Measurements from ENCODE around the gene MYLK2.

MYLK2 gene

DNA sequence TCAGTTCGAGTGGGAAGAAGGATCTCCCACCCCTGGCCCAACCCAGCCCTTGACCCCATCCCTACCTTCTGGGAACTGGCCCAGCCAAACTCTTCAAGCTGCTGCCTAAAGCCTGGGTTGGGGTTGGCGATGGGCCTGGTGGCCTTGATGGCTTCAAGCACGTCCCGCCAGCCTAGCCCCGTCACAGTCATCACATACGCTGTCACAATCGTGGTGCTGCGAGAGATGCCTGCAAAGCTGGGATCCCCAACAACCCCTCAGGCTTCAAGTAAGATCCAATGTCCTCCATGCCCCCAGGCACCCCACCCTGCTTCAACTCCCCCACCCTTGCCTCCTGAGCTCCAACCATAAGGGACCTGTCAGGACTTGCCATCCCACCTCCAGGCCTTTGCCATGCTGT, 43.4 kb downstream of the MYLK2 start:
- Histone ChIP-seq H3K27ac (ENCODE audit: low read length) (no peak overlapping the region), H3K4me1 (ENCODE audit: control insufficient read depth, insufficient read depth, low read length) (no peaks in the 10 kb centered on the region), H3K36me3 (ENCODE audit: control insufficient read depth, insufficient read depth, low read length) (no peaks in the 10 kb centered on the region), H3K27me3 (ENCODE audit: control insufficient read depth, insufficient read depth, low read length) (0 out of 2 replicates have a peak, but pooled peaks cover 2% of the 10 kb centered on the region), H3K4me3 (ENCODE audit: low read length) (no peak overlapping the region), H3K9me3 (ENCODE audit: control insufficient read depth, insufficient read depth, low read length) (no peaks in the 10 kb centered on the region)
- no CpG with 5 or more reads among the region's 8 CpGs for WGBS (ENCODE audit: insufficient coverage, insufficient read length)
- DNase-seq (ENCODE audit: low read depth, low spot score), result no peak

- Histone ChIP-seq H3K4me1 (ENCODE audit: control insufficient read depth, insufficient read depth, low read length) (no peaks in the 10 kb centered on the region), H3K9me3 (ENCODE audit: control insufficient read depth, insufficient read depth, low read length) (no peaks in the 10 kb centered on the region), H3K36me3 (ENCODE audit: control insufficient read depth, insufficient read depth, low read length) (no peaks in the 10 kb centered on the region), H3K27ac (ENCODE audit: low read length) (no peak overlapping the region), H3K4me3 (ENCODE audit: low read length) (no peak overlapping the region), H3K27me3 (ENCODE audit: control insufficient read depth, insufficient read depth, low read length) (peaks cover 2% of the 10 kb centered on the region; the same call in 1 of the 2 replicates)
- WGBS (ENCODE audit: insufficient coverage, insufficient read length), result no CpG with 5 or more reads among the region's 9 CpGs
- DNase-seq (ENCODE audit: low read depth, low spot score), result no peak
Measured at GRCh38 chr20:31863296-31864085, 44.3 kb downstream of the MYLK2 start.

DNA sequence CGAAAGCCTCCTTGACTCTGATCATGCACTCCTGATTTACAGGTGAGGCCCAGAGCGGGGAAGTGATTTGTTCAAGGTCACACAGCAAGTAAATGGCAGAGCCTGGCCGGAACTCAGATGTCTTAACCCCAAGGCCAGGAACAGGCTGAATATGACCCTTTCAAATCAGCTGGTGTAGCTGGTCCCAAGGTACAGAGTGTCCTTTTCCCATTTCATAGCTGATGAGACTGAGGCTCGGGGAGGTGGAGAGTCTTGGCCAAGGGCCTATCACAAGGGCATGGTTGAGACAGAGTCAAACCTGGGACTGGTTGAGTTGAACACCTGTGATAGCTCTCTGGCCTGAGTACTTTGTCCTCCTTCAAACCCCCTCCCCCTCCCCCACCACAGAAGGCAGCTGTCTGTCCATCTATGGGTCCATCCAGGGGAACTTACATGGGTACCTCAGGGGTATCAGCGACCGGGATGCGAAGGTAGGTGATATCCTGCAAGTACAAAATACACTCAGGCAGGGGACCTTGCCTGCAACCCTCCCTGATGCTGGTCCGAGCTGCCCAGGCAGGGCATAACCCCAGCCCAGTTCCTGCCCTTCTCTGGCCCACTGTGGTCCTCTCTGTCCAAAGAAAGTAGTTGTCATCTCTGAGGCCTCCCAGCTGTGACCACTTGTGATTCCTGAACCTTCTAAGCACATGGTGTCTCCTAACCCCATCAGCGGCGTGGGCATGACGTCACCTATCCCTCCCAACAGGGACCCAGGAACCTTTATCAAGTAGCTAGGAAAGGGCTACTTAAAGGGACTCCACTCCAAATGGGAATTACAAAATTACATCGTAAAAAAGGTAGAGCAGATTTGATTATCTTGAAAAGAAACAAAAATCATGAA, 45.6 kb downstream of the MYLK2 start:
- peaks cover 13% of the 10 kb centered on the region for H3K27me3 ChIP-seq (ENCODE audit: control insufficient read depth, insufficient read depth, low read length)
- H3K4me1 ChIP-seq (ENCODE audit: control insufficient read depth, insufficient read depth, low read length), result no peaks in the 10 kb centered on the region; the same call in 1 of the 2 replicates
- no peaks in the 10 kb centered on the region for H3K9me3 ChIP-seq (ENCODE audit: control insufficient read depth, insufficient read depth, low read length)
- WGBS (ENCODE audit: insufficient coverage, insufficient read length), result no CpG with 5 or more reads among the region's 12 CpGs
- DNase-seq (ENCODE audit: low read depth, low spot score), result no peak
- no peak overlapping the region for H3K27ac ChIP-seq (ENCODE audit: low read length)
- no peaks in the 10 kb centered on the region for H3K36me3 ChIP-seq (ENCODE audit: control insufficient read depth, insufficient read depth, low read length)
- no peak overlapping the region for H3K4me3 ChIP-seq (ENCODE audit: low read length)

GRCh38 chr20:31866221-31866620, 47.1 kb downstream of the MYLK2 start:
- Histone ChIP-seq H3K36me3 (ENCODE audit: control insufficient read depth, insufficient read depth, low read length) (no peaks in the 10 kb centered on the region; the same call in 1 of the 2 replicates), H3K4me1 (ENCODE audit: control insufficient read depth, insufficient read depth, low read length) (peaks cover 2% of the 10 kb centered on the region; the same call in 1 of the 2 replicates), H3K27me3 (ENCODE audit: control insufficient read depth, insufficient read depth, low read length) (peaks cover 19% of the 10 kb centered on the region), H3K27ac (ENCODE audit: low read length) (no peak overlapping the region), H3K9me3 (ENCODE audit: control insufficient read depth, insufficient read depth, low read length) (no peaks in the 10 kb centered on the region), H3K4me3 (ENCODE audit: low read length) (no peak overlapping the region)
- WGBS (ENCODE audit: insufficient coverage, insufficient read length), result no CpG with 5 or more reads among the region's 3 CpGs
- DNase-seq (ENCODE audit: low read depth, low spot score), result no peak

GRCh38 chr20:31868853-31869672, 49.9 kb downstream of the MYLK2 start:
- WGBS (ENCODE audit: insufficient coverage, insufficient read length), result no CpG with 5 or more reads among the region's 12 CpGs
- Histone ChIP-seq H3K36me3 (ENCODE audit: control insufficient read depth, insufficient read depth, low read length) (no peaks in the 10 kb centered on the region; the same call in 1 of the 2 replicates), H3K27ac (ENCODE audit: low read length) (no peak overlapping the region), H3K4me3 (ENCODE audit: low read length) (no peak overlapping the region), H3K27me3 (ENCODE audit: control insufficient read depth, insufficient read depth, low read length) (peaks cover 20% of the 10 kb centered on the region), H3K4me1 (ENCODE audit: control insufficient read depth, insufficient read depth, low read length) (peaks cover 2% of the 10 kb centered on the region; the same call in 1 of the 2 replicates), H3K9me3 (ENCODE audit: control insufficient read depth, insufficient read depth, low read length) (no peaks in the 10 kb centered on the region)
- no peak for DNase-seq (ENCODE audit: low read depth, low spot score)

DNA sequence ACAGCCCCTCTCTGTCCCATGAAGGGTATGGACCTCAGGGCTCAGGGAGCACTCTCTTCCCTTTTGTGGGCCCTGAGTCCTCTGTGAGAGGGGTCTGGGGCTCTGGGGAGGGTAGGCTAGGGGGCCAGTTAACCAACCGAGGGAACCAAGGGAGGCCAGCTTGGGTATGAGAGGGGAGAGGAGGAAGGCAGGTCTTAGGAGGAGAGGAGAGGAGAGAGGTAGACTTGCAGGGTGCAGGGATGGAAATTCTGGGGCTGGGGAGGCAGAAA, 50.5 kb downstream of the MYLK2 start:
- Histone ChIP-seq H3K27me3 (ENCODE audit: control insufficient read depth, insufficient read depth, low read length) (peaks cover 20% of the 10 kb centered on the region), H3K36me3 (ENCODE audit: control insufficient read depth, insufficient read depth, low read length) (no peaks in the 10 kb centered on the region; the same call in 1 of the 2 replicates), H3K4me3 (ENCODE audit: low read length) (peak overlapping the region; percentile 61; the same call in 1 of the 2 replicates), H3K9me3 (ENCODE audit: control insufficient read depth, insufficient read depth, low read length) (no peaks in the 10 kb centered on the region), H3K27ac (ENCODE audit: low read length) (no peak overlapping the region), H3K4me1 (ENCODE audit: control insufficient read depth, insufficient read depth, low read length) (peaks cover 2% of the 10 kb centered on the region; the same call in 1 of the 2 replicates)
- DNase-seq (ENCODE audit: low read depth, low spot score), result no peak
- no CpG with 5 or more reads among the region's 1 CpG for WGBS (ENCODE audit: insufficient coverage, insufficient read length)

GRCh38 chr20:31869942-31870725, 51.0 kb downstream of the MYLK2 start, which contains the start of the genes DUSP15 and TTLL9:
Gene DUSP15, minus strand, starts transcription at chr20:31870527. Its CDS starts 190 bp downstream, at chr20:31870337.
Gene TTLL9, plus strand, starts transcription at chr20:31870634. Its CDS starts 493 bp downstream, at chr20:31871127.
- Histone ChIP-seq H3K27ac (ENCODE audit: low read length) (no peak within 1 kb of the TSS), H3K27me3 (ENCODE audit: control insufficient read depth, insufficient read depth, low read length) (peaks cover 20% of the 10 kb centered on the region), H3K9me3 (ENCODE audit: control insufficient read depth, insufficient read depth, low read length) (no peaks in the 10 kb centered on the region), H3K4me3 (ENCODE audit: low read length) (peak within 1 kb of the TSS; percentile 61), H3K36me3 (ENCODE audit: control insufficient read depth, insufficient read depth, low read length) (no peaks in the 10 kb centered on the region; the same call in 1 of the 2 replicates), H3K4me1 (ENCODE audit: control insufficient read depth, insufficient read depth, low read length) (peaks cover 2% of the 10 kb centered on the region; the same call in 1 of the 2 replicates)
- no peak for DNase-seq (ENCODE audit: low read depth, low spot score)
- WGBS (ENCODE audit: insufficient coverage, insufficient read length), result no CpG with 5 or more reads among the region's 80 CpGs

GRCh38 chr20:31870726-31871617, 51.8 kb downstream of the MYLK2 start:
- no peak for DNase-seq (ENCODE audit: low read depth, low spot score)
- Histone ChIP-seq H3K9me3 (ENCODE audit: control insufficient read depth, insufficient read depth, low read length) (no peaks in the 10 kb centered on the region), H3K4me3 (ENCODE audit: low read length) (peak overlapping the region; percentile 61), H3K27me3 (ENCODE audit: control insufficient read depth, insufficient read depth, low read length) (peaks cover 20% of the 10 kb centered on the region), H3K4me1 (ENCODE audit: control insufficient read depth, insufficient read depth, low read length) (peaks cover 2% of the 10 kb centered on the region; the same call in 1 of the 2 replicates), H3K27ac (ENCODE audit: low read length) (no peak overlapping the region), H3K36me3 (ENCODE audit: control insufficient read depth, insufficient read depth, low read length) (no peaks in the 10 kb centered on the region; the same call in 1 of the 2 replicates)
- WGBS (ENCODE audit: insufficient coverage, insufficient read length), result 100% methylated on average over 1 of the region's 24 CpGs

- Histone ChIP-seq H3K27ac (ENCODE audit: low read length) (no peak overlapping the region), H3K4me1 (ENCODE audit: control insufficient read depth, insufficient read depth, low read length) (peaks cover 2% of the 10 kb centered on the region; the same call in 1 of the 2 replicates), H3K36me3 (ENCODE audit: control insufficient read depth, insufficient read depth, low read length) (no peaks in the 10 kb centered on the region; the same call in 1 of the 2 replicates), H3K4me3 (ENCODE audit: low read length) (no peak overlapping the region), H3K9me3 (ENCODE audit: control insufficient read depth, insufficient read depth, low read length) (no peaks in the 10 kb centered on the region), H3K27me3 (ENCODE audit: control insufficient read depth, insufficient read depth, low read length) (peaks cover 20% of the 10 kb centered on the region)
- DNase-seq (ENCODE audit: low read depth, low spot score), result no peak
- WGBS (ENCODE audit: insufficient coverage, insufficient read length), result no CpG with 5 or more reads among the region's 1 CpG
Measured at GRCh38 chr20:31871618-31871954, 52.4 kb downstream of the MYLK2 start.
